Putamen (tissue), 1 donor: ENCODE data around the gene PHRF1.

Experiments
- DNase-seq: peaks from one replicate; pipeline ENCODE4 v3.0.0-alpha.2; 2016; ENCODE audit warnings: low spot score

PHRF1 gene

DNA sequence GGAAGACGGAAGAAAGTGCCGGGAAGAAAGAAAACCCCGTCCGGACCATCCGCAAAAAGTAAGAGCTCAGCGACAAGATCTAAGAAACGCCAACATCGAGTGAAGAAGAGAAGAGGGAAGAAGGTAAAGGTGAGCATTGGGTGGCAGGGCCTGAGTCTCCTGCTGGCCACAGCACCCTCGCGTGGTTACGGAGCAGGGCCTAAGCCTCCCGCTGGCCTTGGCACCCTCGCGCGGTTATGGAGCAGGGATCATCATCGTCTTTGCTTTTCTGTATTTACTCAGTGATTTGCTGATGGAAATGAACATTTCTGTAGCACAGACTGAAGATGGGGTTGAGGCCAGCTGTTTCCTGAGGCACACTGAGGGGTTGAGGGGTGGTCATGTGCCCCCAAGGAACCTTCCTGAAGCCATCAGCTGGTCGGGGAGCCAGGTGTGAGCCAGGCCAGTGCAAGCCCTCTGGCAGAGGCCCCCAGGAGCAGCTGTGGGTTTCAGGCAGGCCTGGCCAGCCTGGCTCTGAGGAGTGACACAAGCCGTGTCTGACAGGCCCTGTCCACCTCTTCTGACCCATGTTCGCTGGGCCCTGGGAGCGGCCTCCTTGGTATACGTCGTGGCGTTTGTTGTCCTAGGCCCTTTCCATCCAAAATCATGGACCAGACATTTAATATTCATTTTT is 25.4 kb downstream of the PHRF1 start:
- no peak for DNase-seq

DNA sequence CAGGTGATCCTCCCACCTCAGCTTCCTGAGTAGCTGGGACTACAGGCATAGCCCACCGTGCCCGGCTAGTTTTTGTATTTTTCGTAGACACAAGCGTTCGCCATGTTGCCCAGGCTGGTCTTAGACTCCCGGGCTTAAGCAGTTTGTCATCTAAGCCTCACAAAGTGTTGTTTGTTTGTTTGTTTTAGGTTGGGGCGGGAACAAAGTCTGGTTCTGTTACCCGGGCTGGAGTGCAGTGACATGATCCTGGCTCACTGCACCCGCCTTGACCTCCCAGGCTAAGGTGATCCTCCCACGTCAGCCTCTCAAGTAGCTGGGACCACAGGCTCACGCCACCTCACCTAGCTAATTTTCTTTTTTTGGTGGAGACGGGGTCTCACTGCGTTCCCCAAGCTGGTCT is 26.9 kb downstream of the PHRF1 start:
- DNase-seq = no peak

DNA sequence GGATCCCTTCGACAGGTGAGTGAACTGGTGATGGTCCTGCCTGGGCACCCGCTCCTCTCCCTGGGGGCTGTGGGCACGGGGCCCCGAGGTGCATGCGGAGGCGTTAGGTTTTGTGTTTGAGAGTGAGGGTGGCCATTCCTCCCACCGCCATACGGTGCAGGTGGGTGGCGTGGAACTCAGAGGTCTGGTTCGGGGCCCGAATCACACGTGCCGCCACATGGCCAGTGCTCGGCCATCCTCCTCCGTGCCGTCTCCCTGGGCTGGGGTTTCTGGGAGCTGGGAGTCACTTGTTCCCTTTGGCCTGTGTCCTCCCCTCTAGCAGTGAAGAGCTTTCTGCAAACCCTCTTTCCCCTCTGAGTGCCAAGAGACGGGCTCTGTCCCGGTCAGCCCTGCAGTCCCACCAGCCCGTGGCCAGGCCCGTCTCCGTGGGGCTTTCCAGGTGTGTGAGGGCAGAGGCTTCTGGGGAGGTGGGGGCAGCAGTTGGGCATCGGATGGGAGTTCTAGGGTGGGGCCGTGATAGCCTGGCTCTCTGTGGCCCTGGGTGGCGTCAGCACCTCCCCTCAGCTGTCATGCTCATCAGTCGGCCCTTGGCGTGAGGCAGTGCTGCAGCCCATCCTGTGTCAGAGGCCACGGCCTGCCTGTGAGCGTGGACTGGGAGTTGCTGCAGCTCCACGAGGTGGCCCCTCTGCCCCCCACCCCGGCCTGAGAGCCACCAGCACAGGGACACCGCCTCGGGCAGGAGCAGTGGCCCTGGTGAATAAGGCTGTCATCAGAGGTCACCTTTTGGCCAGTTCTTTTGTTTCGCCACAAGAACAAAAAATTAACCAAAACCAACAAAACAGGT is 29.2 kb downstream of the PHRF1 start:
- no peak for DNase-seq

DNA sequence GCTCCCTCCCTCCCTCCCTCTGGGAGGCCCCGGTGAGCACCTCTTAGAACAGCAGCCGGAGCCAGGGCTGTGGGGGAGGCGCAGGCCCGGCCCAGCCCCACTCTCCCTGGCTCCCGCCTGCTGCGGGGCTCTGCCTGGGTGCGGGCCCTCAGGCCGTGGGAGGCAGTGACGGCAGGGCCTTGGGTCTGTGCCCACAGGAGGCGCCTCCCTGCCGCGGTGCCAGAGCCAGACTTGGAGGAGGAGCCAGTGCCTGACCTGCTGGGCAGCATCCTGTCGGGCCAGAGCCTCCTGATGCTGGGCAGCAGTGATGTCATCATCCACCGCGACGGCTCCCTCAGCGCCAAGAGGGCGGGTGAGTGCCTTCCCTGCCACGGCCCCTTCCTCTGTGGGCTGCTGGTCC is 30.0 kb downstream of the PHRF1 start:
- DNase-seq = no peak

DNA sequence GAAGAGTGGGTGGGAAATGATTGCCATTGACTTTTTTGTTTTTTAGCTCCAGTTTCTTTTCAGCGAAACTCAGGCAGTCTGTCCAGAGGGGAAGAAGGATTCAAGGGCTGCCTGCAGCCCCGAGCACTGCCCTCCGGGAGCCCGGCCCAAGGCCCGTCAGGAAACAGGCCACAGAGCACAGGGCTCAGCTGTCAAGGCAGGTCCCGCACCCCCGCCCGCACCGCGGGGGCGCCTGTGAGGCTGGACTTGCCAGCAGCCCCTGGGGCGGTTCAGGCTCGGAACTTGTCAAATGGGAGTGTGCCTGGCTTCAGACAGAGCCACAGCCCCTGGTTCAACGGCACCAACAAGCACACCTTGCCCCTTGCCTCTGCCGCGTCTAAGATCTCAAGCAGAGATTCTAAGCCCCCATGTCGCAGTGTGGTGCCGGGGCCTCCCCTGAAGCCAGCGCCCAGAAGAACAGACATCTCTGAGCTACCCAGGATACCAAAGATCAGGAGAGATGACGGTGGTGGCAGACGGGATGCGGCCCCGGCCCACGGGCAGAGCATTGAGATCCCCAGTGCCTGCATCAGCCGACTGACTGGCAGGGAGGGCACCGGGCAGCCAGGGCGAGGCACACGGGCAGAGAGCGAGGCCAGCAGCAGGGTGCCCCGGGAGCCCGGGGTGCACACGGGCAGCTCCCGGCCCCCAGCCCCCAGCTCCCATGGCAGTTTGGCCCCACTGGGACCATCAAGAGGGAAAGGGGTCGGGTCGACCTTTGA is 30.9 kb downstream of the PHRF1 start:
- no peak for DNase-seq

DNA sequence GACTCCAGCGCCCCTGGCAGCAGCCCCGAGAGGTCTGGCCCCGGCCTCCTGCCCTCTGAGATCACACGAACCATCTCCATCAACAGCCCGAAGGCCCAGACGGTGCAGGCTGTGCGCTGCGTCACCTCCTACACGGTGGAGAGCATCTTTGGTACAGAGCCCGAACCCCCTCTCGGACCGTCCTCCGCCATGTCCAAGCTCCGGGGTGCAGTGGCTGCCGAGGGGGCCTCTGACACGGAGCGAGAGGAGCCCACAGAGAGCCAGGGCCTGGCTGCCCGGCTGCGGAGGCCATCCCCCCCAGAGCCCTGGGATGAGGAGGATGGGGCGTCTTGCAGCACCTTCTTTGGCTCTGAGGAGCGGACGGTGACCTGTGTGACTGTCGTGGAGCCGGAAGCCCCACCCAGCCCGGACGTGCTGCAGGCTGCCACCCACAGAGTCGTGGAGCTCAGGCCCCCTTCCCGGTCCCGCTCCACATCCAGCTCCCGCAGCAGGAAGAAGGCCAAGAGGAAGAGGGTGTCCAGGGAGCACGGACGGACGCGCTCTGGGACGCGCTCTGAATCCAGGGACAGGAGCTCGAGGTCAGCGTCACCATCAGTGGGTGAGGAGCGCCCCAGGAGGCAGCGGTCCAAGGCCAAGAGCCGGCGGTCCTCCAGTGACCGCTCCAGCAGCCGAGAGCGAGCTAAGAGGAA is 31.8 kb downstream of the PHRF1 start:
- DNase-seq = no peak

DNA sequence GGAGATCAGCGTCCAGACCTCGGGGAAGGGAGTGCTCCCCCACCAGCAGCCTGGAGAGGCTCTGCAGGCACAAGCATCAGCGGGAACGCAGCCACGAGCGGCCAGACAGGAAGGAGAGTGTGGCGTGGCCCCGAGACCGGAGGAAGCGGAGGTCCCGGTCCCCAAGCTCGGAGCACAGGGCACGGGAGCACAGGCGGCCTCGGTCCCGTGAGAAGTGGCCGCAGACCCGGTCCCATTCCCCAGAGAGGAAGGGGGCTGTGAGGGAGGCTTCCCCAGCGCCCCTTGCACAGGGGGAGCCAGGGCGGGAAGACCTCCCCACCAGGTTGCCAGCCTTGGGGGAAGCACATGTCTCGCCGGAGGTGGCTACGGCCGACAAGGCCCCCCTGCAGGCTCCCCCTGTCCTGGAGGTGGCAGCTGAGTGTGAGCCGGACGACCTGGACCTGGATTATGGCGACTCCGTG is 32.6 kb downstream of the PHRF1 start:
- no peak for DNase-seq

DNA sequence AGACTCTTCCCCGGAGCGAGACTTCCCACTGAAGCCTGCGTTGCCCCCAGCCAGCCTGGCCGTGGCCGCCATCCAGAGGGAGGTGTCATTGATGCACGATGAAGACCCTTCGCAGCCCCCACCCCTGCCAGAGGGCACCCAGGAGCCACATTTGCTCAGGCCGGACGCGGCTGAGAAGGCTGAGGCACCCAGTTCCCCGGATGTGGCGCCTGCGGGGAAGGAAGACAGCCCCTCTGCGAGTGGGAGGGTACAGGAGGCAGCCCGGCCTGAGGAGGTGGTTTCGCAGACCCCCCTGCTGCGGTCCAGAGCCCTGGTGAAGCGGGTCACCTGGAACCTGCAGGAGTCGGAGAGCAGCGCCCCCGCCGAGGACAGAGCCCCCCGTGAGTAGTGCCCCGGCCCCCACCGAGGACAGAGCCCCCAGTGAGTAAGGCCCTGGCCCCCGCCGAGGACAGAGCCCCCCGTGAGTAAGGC is 33.1 kb downstream of the PHRF1 start:
- no peak for DNase-seq

DNA sequence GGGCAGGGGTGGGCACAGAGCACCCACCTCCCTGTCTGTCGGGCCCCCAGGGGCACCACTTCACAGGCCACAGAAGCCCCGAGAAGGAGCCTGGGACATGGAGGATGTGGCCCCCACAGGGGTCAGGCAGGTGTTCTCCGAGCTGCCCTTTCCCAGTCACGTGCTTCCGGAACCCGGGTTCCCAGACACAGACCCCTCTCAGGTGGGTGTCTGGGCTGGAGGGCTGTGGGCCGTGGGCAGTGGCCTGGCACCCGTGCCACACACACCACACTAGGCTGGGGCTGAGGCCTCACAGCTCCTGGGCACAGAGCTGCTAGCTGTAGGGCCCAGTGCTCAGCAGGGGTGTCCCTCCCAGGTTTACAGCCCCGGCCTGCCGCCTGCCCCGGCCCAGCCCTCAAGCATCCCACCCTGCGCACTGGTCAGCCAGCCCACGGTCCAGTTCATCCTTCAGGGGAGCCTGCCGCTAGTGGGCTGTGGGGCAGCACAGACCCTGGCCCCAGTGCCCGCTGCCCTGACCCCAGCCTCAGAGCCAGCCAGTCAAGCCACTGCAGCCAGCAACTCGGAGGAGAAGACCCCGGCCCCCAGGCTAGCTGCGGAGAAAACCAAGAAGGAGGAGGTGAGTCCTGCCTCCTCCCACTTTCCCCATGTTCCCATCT is 34.0 kb downstream of the PHRF1 start:
- no peak for DNase-seq

DNA sequence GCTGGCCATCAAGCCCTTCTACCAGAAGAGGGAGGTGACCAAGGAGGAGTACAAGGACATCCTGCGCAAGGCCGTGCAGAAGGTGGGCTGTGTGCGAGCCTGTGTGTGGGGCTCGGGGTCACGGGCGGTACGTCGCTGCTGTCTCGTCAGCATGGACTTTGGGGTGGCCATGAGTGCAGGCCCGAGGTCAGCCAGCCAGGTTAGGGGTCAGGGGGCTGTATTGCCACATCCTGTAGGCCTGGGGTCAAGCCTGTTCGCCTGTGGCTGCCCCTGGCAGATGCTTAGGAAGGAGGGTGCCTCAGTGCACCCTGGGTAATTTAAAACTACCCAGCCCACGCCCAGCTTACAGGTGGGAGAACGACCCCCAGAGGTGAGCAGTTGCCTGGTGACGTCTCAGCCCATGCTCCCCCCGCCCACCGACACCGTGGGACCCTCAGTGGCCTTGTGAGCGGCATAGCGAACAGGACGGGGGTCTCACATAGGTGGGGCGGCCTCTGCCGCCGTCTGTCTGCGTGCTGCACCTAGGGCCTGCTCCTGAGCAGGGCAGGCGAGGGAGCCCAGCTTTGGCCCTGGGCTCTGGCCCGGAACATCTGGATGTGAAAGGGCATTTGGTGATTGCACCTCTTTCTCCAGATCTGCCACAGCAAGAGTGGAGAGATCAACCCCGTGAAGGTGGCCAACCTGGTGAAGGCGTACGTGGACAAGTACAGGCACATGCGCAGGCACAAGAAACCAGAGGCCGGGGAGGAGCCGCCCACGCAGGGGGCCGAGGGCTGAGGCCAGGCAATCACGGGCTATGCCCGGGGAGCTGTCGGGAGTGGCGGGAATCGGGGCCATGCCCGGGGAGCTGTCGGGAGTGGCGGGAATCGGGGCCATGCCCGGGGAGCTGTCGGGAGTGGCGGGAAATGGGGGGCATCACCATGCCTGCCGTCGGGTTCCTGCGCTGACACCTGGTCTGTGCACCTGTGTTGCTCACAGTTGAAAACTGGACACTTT is 35.0 kb downstream of the PHRF1 start:
- no peak for DNase-seq

DNA sequence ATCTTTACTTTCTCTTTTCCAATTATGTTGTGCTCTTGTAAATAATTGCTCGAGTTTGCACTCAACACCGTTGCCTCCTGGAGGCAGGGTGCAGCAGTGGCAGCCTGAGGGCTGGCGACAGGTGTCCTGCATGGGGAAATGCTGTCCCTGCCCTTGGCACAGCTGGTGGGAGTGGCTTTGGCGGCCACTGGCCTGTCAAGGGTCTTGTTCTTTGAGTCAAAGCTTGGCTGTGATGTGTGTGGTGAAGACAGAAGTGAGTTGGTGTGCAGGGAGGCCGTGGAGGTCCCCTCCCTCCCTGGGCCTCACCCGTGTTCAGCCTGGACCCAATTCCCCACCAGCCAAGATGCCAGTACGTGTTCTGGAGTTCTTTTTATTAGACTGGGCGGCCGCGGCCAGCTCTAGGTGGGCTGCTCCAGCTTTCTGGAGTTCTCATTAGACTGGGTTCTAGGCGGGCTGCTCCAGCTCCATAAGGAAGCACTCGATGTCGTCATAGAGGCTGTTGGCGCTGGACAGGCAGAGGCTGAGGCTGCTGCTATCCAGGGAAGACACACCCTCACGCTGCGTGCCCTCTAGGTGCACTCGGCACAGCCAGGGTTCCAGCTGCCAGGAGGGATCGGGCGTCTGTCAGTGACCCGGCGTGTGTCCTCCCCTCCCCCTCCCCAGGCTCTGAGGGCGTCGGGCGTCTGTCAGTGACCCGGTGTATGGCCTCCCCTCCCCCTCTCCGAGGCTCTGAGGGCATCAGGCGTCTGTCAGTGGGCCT is 36.1 kb downstream of the PHRF1 start:
- DNase-seq = no peak

DNA sequence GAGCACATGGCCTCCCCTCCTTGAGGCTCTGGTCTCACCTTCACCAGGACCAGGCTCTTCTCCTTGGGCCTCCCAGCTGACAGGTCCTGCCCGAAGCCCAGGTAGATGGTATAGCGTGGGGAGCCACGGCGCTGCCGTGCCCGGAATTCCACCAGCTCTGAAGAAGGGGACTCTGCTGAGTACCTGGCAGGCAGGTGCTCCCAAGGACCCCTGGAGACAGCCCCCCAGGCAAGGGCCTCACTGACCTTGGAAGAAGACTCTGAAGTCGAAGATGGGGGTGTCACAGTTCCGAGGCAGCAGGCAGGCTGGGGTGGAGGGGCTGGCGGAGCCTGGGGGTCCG is 36.7 kb downstream of the PHRF1 start:
- DNase-seq = no peak

DNA sequence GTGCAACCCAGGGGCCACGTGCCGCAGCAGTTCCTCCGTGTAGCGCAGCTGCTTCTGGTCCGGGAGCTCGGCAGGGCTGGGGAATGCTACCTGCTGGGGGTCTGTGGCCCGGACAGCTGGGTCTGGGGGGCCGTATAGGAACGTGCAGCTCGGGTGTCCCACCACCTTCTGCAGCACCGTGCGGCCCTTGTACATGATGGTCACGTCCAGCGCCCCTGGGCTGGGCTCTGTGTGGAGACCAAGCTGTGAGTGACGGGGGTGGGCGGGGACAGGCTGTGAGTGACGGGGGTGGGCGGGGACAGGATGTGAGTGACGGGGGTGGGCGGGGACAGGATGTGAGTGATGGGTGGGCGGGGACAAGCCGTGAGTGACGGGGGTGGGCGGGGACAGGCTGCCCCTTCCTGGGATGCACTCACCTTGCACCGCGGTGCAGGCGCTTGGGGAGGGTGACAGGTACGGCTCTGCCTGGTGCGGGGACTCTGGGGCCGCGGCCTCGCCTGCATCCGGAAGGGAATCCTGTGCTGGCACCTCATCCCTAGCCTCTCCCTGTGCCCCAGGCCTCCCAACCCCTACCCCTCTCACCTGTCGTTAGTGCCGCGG is 37.2 kb downstream of the PHRF1 start:
- DNase-seq = no peak

DNA sequence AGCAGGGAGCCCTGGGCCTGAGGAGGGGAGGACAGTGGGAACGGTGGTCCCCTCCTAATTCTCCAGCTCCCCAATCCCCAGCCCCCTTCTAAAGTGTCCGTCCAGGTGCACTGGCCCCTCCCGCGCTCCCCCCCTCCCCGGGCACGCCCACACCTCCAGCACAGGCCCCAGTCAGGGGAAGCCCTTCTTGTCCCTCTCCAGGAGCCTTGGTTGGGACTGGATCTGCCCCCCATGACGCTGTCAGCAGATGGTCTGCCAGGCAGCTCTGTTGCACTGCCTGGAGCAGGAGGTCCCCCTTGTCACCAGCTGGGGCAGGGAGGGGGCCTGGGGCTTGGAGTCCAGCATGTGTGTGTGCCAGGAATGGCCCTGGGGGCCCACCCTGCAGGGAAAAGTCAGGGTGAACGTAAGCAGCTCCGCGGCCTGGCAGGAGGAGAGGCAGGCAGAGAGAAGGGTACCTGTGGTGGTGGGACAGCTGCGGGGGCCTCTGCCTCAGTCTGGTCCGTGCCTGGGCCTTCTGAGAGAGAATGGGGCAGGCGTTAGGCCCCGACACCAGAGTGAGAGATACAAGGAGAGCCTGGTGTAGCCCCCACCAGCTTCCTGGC is 37.9 kb downstream of the PHRF1 start:
- no peak for DNase-seq

DNA sequence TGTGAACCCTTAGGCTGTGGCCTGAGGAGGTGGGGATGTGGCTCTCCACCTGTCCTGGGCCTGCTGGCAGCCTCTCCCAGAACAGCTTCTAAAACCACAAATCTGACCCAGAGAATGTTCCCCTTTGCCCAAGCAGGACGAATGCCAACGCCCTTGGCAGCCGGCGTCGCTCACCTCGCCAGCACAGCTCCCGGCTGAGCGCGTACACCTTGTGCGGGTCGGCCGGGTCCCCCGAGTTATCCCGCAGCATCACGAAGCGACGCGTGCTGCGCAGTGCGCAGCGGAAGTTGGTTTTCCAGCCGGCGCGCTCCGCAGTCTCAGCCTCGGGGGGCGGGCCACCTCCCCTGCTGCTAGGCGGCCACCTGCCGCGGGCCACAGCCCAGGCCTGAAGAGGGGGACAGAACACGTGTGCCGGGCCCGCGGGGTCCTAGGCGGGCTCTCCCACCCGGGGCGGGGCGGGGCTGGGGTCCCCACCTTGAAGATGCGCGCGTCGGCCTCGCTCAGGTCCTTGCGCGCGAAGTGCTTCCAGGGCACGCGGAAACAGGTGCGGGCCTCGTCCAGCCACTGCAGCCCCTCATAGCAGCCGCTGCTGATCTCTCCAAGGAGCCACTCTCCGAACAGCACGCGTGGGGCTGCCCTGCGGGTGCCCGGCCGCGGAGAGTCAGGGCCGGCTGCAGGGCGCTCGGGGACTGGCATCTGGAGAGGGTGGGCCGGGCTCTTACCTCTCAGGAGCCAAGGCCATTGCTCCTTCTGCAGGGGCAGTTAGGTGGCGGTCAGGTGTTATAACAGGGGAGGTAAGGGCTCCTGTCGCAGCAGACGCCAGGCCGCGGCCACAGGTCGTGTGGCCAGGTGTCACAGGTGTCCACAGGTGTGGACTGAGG is 38.6 kb downstream of the PHRF1 start:
- DNase-seq = no peak

DNA sequence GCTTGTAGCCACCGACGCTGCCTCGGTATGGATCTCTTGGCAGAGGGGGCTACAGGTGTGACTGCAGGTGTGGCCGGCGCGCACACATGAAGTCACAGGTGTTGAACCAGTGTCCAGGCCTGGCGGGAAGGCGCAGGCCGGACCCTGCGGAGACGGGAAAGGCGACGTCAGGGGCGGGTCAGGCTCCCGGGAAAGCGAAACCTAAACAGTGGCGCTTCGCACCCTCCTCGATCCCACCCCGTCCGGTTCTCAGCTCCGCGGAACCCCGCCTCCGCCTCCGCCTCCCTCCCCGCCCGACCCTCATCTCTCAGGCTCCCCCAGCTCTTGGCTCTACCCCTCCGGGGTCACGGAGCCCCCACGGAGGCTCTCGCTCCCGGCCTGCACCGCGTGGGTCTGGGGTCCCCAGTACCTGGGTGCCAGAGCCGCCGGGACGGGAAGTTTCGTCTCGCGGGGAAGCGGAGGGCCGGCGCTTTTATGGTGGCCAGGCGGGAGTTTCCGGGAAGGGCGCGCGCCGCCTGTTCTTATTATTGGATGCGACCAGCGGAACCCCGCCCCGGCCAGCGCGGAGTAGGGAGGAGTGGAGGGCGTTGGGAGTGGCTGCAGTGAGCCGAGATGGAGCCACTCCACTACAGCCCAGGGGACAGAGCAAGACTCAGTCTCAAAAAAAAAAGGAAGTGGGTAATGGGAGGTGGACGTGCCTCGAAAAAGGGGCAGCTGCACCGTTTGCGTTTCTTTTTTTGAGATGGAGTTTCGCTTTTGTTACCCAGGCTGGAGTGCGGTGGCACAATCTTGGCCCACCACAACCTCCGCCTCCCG is 39.4 kb downstream of the PHRF1 start, which contains the start of gene IRF7:
IRF7 (minus strand) TSS at position 447 of the 816 bp plus-strand sequence. CDS start 586 bp downstream, outside the sequence.
- DNase-seq = peak; percentile 84
